TTC549 (cell line): ENCODE measurements around the gene RSAD1.

Source experiments
- FAIRE-seq: peaks from 2 replicates; lab custom pipeline; 2012; peaks lifted over from hg19 to GRCh38; lab: Jason Lieb, UNC

RSAD1 gene

DNA sequence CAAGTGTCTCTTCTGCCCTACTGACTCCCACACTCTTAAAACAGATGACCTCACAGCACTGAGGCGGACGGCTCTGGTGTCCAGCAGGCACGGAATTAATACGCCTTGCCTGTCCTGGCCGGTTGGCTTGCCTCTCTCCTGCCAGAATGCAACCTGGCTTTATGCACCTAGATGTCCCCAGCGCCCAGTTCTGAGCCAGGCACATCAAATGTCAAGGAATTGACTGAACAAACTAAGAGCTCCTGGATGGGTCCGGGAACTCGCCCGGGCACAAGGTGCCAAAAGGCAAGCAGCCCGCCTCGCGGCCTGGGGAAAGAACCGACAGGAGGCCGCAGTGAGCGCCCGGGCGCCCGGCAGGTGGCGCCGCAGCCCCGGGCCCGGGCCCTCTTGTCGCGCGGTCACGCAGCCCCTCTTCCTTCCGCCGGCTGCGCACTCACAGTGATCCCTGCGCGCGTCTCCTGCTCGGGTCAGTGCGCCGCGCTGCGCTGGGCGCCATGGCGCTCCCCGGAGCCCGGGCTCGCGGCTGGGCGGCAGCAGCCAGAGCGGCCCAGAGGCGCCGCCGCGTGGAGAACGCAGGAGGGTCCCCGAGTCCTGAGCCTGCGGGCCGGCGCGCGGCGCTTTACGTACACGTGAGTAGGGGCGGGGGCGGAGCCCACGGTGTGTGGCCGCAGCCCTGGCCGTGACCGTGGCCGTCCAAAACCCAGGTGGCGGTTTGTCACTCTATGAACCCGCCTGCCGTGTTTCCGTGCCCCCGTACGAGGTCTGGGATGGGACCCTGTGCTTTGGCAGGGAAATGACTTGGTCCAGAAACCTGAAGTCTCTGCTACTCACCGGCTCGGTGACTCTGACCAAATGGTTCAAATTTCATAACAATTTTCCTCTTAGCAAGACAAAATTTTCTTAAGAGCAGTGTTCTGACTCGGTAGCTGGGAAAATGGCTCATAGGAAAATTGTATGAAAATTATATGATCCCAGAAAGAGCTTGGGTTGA is at the start of gene RSAD1:
TSS of gene RSAD1 (plus strand) at position 470 of the 991 bp plus-strand sequence. CDS start at position 495, 25 bp downstream.
- no peak for FAIRE-seq

DNA sequence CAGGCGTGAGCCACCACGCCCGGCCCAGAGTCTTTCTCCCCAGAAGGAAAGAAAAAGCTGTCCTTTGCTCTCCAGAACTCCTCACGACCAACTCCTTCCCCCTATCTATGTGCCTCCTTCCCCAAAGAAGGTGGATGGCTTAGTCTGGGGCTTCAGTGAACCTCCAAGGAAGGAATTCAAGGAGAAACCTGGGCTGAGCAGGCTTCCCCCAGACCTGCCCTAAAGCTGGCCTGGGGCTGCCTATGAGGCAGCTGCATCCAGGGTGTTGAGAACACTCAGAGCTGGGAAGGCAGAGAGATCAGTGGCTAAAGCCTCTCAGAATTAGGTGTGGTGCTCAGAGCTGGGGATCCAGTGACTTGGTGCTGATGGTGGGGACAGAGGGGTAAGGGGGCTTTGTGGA is 48.9 kb upstream of the RSAD1 start:
- FAIRE-seq, result no peak

DNA sequence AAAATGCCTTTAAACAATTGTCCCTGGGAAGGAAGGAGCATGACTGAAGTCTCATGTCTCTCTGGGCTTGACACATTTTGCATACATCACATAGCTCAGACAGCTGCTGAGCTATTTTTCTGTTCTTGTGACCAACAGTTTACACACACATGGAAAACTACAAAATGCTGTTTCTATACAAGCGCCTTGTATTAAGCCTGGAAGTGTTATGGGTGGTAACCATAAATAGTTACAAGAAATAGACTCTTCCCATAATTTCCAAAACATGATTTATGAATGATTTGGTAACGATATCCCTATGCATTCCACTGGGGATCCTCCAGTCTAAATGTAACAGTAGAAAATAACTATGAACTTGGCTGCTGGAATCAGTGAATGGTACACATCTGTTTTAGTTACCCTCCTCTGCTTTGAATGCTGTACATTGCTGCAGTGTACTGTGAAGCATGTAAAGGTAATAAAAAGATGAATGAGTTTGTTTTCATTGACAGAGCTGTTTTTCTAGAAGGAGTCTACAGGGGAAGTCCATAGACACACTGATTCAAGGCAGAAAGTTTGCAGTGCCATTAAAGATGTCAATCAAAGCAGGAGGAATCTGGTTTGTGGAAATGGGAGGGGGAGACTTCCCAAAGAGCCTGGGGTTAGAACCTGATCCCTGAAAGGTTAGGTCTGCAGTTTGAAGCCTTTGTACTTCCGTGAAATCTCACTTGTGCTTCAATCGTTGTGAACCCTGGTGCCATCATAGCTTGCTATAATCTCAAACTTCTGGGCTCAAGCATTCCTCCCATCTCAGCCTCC is 47.6 kb upstream of the RSAD1 start:
- no peak for FAIRE-seq

DNA sequence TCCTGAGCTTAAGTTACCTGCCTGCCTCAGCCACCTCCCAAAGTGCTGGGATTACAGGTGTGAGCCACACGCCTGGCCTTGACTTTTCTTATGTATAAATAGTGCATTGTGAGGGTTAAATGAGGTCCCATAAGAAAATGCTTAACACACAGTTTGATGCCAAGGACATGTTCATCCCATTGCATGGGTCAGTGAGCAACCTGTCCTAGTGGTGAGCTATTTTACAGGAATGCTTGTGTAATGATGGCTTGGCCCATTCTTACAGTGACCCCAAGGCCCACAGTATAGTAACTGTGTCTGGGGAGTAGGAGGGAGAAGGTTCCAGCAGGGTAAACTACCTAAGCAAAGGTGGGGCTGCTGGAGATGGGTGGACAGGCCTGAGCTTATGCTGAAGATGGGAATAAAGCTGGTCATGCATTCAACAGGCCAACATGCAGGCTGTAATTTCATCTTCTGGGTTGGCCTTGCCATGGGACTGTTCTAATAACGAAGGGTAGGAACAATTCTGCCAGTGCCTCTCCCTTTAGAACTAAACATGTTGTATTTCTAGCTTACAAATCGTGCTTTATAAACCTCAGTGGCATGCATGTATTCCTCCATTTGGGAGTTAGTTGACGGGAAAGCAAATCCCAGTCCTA is 46.4 kb upstream of the RSAD1 start:
- no peak for FAIRE-seq

DNA sequence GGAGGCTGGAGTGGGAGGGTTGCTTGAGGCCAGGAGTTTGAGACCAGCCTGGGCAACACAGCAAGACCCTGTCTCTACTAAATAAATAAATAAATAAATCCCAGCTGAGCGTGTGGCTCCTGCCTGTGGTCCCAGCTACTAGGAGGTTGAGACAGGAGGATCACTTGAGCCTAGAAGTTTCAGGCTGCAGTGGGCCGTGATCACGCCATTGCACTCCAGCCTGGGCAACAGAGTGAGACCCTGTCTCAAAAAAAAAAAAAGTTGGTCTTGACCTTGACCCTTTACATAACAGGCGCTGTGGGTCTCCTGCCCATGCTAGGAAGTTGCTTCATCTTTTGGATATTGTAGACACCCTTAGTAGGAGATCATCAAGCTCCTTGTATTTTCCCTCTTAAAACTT is 41.3 kb upstream of the RSAD1 start:
- no peak for FAIRE-seq

DNA sequence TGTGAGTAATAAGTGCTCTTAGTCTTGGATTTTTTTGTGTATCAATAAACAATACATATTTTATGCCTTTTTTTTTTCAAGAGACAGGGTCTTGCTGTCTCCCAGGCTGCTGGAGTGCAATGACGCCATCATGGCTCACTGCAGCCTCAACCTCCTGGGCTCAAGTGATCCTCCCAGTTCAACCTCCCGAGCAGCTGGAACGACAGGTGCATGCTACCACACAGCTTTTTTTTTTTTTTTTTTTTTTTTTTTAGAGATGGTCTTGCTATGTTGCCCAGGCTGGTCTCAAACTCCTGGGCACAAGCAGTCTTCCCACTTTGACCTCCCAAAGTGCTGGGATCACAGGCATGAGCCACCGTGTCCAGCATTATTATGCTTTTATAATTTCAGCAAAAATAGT is 39.7 kb upstream of the RSAD1 start:
- FAIRE-seq, result no peak

DNA sequence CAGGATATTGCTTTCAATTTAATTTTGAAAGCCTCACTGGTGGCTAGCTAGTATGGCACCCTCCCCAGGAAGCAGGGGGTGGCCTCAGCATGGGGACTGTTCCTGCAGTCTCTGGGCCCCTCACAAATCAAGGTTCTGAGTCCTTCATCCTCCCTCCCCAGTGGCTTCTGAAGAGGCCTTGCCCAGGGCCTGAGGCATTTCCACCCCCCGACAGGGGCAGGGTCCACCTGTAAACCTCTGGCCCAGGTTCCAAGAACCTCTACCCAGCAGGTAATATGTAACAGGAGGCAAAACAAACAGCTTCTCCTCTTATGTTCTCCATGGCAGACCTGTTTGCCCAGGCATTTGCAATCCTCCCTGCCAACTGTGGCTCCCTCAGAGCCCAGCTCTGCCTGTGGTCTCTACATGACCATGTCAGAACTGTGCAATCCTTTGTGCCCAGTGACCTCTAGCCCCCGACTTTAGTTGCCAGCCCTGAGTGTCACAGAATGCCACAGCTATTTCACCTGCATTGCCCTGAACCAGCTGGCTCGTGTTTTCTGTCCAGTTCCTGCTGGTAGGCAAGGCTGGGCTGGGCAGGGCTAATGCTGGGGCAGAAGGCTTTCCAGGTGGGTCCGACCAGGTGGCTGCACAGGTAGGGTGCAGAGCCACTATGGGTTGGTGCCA is 38.4 kb upstream of the RSAD1 start:
- no peak for FAIRE-seq

DNA sequence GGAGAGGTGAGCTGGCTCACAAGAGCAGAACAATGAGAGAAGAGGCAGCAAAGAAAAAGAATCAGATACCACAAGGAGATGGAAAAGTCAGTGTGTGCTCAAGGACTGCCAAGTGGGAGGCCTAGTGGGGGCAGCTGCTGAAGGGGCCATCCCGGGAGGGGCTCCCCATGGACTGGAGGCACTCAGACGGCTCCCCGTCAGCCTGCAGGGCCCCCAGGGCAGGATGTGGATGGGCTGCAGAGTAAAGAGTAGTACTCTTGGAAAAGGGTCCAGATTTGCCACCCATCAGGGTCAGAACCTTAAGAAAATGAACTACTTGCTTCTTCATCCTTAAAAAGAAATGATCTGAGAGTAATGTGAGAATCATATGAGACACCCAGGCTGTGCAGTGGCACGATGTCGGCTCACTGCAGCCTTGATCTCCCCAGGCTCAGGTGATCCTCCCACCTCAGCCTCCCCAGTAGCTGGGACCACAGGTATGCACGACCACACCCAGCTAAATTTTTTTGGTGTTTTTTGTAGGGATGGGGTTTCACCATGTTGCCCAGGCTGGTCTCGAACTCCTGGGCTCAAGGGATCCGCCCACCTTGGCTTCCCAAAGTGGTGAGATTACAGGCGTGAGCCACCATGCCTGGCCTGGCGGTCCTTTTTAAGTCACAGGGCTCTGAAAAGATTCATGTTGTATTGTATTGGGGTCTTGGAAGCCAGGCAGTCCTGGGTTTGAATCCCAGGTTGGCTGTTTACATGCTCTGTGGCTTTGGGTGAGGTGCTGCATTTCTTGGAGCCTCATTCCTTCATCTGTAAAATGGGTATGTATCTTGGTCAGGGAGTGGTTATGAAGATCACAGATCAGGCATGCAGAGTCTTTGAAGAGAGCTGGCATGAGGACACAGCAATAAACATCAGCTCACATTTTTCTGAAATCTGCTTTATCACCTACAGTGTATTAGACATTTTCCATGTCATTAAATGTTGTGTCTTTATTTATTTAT is 37.5 kb upstream of the RSAD1 start:
- no peak for FAIRE-seq

DNA sequence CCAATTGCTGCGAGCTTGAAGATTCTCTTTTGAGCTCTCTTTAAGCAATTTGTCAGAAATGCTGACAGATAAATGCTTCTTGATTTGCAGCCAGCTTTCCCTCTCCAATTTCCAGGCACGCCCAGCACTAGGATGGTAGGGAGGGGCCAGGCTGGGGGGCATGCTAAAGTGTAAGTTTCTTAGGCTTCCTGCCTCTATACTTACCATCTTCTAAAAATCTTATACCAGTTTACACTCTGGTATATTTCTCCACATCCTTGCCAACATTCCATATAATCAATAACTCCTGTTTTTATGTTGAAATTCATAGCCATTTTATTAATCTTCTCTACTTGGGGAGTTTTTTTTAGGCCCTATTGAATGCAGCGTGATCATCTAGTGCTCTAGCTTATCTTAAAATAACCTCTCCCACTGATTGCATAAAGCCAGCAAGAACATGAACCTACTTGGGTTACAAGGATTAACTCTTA is 35.1 kb upstream of the RSAD1 start:
- FAIRE-seq, result no peak

DNA sequence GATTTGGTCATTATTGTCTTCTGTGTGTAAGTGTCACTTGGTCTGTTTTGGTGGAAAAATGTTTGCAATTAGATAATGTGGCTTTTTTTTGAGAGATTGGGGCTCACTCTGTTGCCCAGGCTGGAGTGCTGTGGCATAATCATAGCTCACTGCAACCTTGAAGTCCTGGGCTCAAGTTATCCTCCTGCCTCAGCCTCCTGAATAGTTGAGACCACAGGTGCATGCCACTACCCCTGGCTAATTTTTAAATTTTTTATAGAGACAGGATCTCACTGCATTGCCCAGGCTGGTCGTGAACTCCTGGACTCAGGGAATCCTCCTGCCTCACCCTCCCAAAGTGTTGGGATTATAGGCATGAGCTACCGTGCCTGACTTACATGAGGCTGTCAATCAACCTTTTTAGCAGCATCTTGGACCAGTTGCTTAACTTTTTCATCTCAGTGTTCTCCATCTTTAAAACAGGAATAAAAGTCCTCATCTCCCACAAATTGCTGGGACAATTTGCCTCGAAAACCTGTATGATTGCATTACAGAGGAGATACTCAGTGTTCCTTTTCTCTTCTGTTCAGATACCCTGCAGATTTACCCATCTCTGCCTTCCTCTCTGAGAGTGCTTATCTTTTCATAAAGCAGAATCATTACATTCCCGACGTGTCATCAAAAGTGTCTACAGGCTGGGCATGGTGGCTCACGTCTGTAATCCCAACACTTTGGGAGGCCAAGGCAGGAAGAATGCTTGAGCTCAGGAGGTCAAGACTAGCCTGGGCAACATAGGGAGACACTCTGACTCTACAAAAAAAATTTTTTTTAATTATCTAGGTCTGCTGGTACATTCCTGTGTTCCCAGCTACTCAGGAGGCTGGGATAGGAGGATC is 33.6 kb upstream of the RSAD1 start:
- no peak for FAIRE-seq

DNA sequence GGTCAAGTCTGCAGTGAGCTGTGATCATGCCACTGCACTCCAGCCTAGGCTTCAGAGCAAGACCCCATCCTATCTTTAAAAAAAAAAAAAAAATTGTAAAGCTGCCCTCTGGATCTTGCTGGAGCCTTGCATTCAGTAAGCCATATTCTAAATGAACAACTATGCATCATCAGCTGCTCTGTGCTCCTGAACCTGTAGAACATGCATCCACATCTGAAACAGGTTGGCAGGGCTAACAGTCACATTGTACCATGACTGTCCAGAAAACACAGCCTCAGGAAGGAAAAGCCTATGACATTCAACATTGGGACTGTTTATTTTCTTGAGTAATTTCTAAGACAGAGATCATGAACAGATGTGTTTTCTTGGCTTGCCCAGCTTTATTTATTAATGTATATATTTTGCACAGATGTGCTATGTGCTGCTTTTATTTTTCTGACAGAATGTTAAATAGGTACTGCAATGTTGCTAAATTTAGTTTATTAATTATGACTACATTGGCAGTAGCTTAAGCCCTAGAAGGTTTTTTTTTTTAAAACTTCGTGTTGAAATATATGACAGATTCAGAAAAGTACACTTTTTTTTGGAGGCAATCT is 32.8 kb upstream of the RSAD1 start:
- FAIRE-seq, result no peak

DNA sequence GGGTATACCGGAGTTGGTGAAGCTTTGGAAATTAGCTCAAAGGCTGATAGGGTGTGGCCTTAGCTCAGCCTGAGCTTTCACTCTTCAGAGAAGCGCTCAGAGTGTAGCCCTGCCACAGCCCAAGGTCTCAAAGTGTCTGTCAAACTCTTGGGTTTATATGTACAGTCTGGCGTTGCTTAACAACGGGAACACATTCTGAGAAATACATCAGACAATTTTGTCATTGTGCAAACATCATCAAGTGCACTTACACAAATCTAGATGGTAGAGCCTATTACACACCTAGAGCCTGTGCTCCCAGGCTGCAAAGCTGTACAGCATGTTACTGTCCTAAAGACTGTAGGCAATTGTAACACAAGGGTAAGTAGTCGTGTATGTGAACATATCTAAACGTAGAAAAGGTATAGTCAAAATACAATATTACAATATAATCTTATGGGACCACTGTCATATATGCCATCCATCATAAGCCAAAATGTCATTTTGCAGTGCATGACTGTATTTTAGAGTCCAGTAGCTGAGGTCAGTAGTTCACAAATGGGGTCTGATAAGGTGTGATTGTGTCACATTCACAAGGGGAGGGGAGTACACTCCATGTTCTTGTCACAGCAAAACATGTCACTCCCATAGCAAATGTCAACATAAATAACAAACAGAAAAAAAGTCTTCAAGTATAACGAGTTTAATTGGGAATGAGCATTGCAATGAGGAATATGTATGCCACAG is 30.6 kb upstream of the RSAD1 start:
- FAIRE-seq, result no peak

DNA sequence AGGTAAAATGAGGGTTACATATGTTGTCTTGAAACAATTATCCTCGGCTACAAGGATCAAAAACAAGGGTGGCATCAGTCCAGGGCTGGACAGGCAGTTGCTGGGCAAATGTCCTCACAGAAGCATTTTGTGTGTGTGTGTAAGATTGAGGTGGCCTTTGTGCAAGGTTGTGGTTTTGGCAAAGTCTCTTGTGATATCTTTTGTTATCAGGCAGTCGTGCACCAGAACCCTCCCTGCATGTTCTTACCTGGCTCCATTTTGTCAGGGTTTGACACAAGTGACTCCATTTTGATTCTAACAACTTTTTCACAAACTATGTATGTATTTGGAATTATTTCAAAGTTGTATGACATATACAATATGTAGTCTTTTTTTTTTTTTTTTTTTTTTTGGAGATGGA is 30.0 kb upstream of the RSAD1 start:
- no peak for FAIRE-seq

DNA sequence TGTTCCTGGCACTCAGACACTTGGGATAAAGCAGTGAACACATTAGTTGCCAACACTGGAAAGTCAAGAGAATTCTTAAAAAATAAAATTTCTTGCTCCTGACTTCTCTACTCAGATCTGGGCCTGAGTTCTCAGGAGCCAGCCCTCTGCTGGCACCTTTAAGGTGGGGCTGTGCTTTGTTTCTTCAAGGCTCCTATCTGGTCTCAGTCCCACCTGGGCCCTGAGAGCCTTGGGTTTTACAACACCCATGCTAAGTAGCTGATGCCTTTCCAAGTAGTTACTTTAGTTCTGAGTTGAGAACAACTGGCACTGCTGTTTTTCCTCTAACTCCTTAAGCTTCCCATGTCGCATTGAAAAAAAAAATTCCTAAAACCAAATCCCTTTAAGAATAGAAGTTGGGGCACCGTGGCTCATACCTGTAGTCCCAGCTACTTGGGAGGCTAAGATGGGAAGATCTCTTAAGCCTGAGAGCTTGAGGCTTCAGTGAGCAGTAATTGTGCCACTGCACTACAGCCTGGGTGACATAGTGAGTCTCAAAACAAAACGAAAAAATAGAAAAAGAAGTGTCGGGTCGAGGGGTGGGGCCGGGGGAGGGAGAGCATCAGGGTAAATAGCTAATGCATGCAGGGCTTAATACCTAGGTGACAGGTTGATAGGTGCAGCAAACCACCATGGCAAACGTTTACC is 26.6 kb upstream of the RSAD1 start:
- FAIRE-seq, result no peak

DNA sequence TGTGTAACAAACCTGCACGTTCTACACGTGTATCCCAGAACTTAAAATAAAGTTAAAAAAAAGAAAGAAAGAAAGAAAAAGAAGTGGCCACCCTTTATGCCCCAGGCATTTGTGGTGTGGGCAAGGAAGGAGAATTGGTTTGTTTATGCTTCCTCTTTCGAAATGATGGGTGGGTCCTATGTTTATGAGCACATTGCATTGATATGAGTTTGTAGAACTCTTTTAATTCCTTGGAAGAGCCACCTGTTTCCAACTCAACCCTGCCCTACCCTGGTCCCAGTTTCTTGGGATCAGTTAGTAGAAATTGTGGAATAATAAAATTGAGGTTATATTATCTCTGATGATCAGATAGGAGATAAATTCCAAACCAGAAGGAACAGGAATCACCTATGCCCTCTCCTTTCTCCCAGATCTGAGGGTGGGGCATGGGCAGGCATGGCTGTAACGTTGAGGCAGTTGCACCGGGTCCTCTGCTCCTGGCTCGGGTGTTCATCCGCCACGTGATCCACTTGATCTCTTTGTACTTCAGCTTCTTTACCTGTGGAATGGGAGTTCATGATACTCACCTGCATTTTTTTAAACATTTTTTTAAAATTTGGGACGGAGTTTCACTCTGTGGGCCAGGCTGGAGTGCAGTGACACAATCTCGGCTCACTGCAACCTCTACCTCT is 25.9 kb upstream of the RSAD1 start:
- FAIRE-seq, result no peak

DNA sequence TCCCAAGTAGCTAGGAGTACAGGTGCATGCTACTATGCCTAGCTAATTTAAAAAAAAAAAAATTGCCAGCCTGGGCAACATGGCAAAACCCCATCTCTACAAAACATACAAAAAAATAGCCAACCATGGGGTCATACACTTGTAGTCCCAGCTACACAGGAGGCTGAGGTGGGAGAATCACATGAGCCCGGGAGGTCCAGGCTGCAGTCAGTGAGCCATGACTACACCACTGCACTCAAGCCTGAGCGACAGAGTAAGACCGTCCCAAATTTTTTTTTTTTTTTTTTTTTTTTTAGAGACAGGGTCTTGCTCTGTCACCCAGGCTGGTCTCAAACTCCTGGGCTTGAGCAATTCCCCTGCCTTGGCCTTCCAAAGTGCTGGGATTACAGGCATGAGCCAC is 24.8 kb upstream of the RSAD1 start:
- no peak for FAIRE-seq

DNA sequence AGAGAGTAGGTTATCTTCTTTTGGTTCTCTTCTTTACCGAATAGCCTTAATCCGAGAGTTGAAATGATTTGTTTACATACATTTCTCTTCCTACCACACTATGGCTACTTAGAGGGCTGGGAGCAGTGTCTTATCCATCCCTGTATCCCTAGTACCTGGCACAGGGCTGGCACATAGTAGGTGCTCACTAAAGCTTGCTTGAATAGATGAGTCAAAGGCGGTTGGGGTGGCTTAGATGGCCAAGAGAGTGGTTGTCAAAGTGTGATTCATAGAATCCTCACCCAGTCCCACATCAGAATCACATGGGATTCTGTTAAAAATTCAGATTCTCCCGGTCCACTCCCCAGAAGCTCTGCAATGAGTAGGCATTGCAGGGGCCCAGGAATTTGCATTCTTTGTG is 21.0 kb upstream of the RSAD1 start:
- FAIRE-seq, result no peak

DNA sequence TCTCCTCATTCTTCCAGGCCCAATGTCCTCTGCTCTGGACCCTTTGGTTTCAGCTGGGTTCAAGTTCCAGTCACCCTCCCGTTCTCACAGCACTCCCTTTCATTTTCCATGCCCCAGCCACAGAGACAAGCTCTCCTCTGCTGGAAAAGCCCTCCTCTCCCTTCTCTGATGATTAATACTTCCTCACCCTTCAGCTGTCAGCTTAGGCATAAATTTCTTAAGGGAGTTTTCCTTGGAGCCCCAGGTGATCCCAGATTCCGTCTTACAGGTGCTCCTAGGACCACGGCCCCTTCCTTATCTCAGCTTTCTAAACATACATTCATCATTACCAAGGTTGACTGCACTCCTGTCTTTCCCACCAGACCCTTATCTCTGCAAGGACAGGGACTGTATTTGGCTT is 20.4 kb upstream of the RSAD1 start:
- FAIRE-seq, result no peak
